Neural progenitor cell (in vitro differentiated cells): Measurements from ENCODE around the gene CRISPLD2. TPM values are rescaled to one million over a fixed set of nuclear protein-coding genes. Genes with fewer than 3 reads are reported as not detected.

ENCODE experiments used
- DNase-seq: peaks from one replicate; pipeline ENCODE4 v3.0.0-alpha.2; 2016; ENCODE audit warnings: low spot score
- H2AFZ ChIP-seq: fragments of 200-600 bp; sonication (generic); replicated peaks from 2 replicates; pipeline ENCODE4 v1.6.1; 2016; ENCODE audit warnings: antibody characterized with exemption
- H3F3A ChIP-seq: fragments of 200-600 bp; sonication (generic); 2 replicates; pipeline ENCODE4 v1.6.1; 2016; ENCODE audit warnings: antibody characterized with exemption, low read depth
- H3K27ac ChIP-seq: fragments of 200-600 bp; sonication (generic); 2 replicates; pipeline ENCODE4 v1.5.1; 2016; ENCODE audit warnings: mild to moderate bottlenecking
- H3K27me3 ChIP-seq: fragments of 200-600 bp; sonication (generic); 2 replicates; pipeline ENCODE4 v1.6.1; 2016; ENCODE audit warnings: mild to moderate bottlenecking, moderate library complexity
- H3K36me3 ChIP-seq: fragments of 200-600 bp; sonication (generic); 2 replicates; pipeline ENCODE4 v1.5.1; 2016
- H3K4me1 ChIP-seq: fragments of 200-600 bp; sonication (generic); 2 replicates; pipeline ENCODE4 v1.6.1; 2016; ENCODE audit warnings: mixed run types
- H3K4me2 ChIP-seq: fragments of 200-600 bp; sonication (generic); 2 replicates; pipeline ENCODE4 v1.6.1; 2016
- H3K4me3 ChIP-seq: fragments of 200-600 bp; sonication (generic); 2 replicates; pipeline ENCODE4 v1.5.1; 2016
- H3K79me2 ChIP-seq: fragments of 200-600 bp; sonication (generic); 2 replicates; pipeline ENCODE4 v1.6.1; 2016; ENCODE audit warnings: low read depth
- H3K9ac ChIP-seq: fragments of 200-600 bp; sonication (generic); 2 replicates; pipeline ENCODE4 v1.6.1; 2016
- H3K9me3 ChIP-seq: fragments of 200-600 bp; sonication (generic); 2 replicates; pipeline ENCODE4 v1.5.1; 2016; ENCODE audit warnings: low read depth
- H4K20me1 ChIP-seq: fragments of 200-600 bp; sonication (generic); 2 replicates; pipeline ENCODE4 v1.6.1; 2016; ENCODE audit warnings: low read depth
- H3K27ac Mint-ChIP-seq: 3 replicates; pipeline ENCODE4 v1.8.0; 2021; ENCODE audit warnings: mixed read lengths
- H3K27me3 Mint-ChIP-seq: 2 replicates; pipeline ENCODE4 v1.8.0; 2022; ENCODE audit warnings: low read depth, mild to moderate bottlenecking, inconsistent platforms, moderate library complexity, mixed read lengths; ENCODE audit not compliant: insufficient read depth
- H3K36me3 Mint-ChIP-seq: 3 replicates; pipeline ENCODE4 v1.8.0; 2021; ENCODE audit warnings: mixed read lengths
- H3K4me1 Mint-ChIP-seq: 3 replicates; pipeline ENCODE4 v1.8.0; 2021; ENCODE audit warnings: mixed read lengths
- H3K4me3 Mint-ChIP-seq: 3 replicates; pipeline ENCODE4 v1.8.0; 2021; ENCODE audit warnings: mild to moderate bottlenecking, moderate library complexity, mixed read lengths
- H3K9me3 Mint-ChIP-seq: 3 replicates; pipeline ENCODE4 v1.8.0; 2020; ENCODE audit warnings: mixed read lengths
- CTCF ChIP-seq: fragments of 200-600 bp; sonication (generic); IDR thresholded peaks from 2 replicates; pipeline ENCODE4 v1.5.1; 2017; ENCODE audit warnings: antibody characterized with exemption, mild to moderate bottlenecking
- EZH2 ChIP-seq: fragments of 200-600 bp; sonication (generic); IDR thresholded peaks from 2 replicates; pipeline ENCODE4 v1.6.1; 2017; ENCODE audit warnings: antibody characterized with exemption, mild to moderate bottlenecking, moderate library complexity
- EZH2phosphoT487 ChIP-seq: fragments of 200-600 bp; sonication (generic); IDR thresholded peaks from 2 replicates; pipeline ENCODE4 v1.6.1; 2017; ENCODE audit warnings: antibody characterized with exemption
- total RNA-seq: library from RNA; depleted of rRNA; stranded (reverse); fragments of >200 nt; gene quantifications from 2 replicates; pipeline ENCODE4 v1.2.3, GENCODE V29; 2015; ENCODE audit warnings: low replicate concordance

CRISPLD2 gene
- total RNA-seq, 1 donor from 2014 or later, result 0.11 TPM

- no peaks in the 10 kb centered on the region for H3K27me3 ChIP-seq
- no peak overlapping the region for H3K9ac ChIP-seq
- Mint-ChIP-seq H3K4me1 (no peaks in the 10 kb centered on the region), H3K4me3 (no peak overlapping the region), H3K36me3 (peaks cover 31% of the 10 kb centered on the region), H3K27ac (no peak overlapping the region), H3K9me3 (no peaks in the 10 kb centered on the region), H3K27me3 (peaks cover 2% of the 10 kb centered on the region)
- H3K4me3 ChIP-seq, result no peak overlapping the region
- no peak overlapping the region for H2AFZ ChIP-seq
- H4K20me1 ChIP-seq, result peaks cover 4% of the 10 kb centered on the region
- H3K9me3 ChIP-seq, result no peaks in the 10 kb centered on the region
- H3K27ac ChIP-seq, result no peak overlapping the region
- H3K36me3 ChIP-seq, result peaks cover 5% of the 10 kb centered on the region
- H3K4me2 ChIP-seq, result no peak overlapping the region
- no peaks in the 10 kb centered on the region for H3K4me1 ChIP-seq
- H3K79me2 ChIP-seq, result no peaks in the 10 kb centered on the region
- peaks cover 8% of the 10 kb centered on the region for H3F3A ChIP-seq
- DNase-seq, result no peak
- TF ChIP-seq CTCF (no peak), EZH2 (no peak), EZH2phosphoT487 (no peak)
These were observed 39.7 kb upstream of the CRISPLD2 start for GRCh38 chr16:84780063-84780462.

GRCh38 chr16:84780544-84781376 is 39.0 kb upstream of the CRISPLD2 start:
- H3K4me3 ChIP-seq, result no peak overlapping the region
- H3K79me2 ChIP-seq, result no peaks in the 10 kb centered on the region
- no peaks in the 10 kb centered on the region for H3K4me1 Mint-ChIP-seq
- no peak overlapping the region for H3K27ac ChIP-seq
- peaks cover 27% of the 10 kb centered on the region for H3K36me3 Mint-ChIP-seq
- no peak overlapping the region for H3K9ac ChIP-seq
- peaks cover 5% of the 10 kb centered on the region for H3K36me3 ChIP-seq
- H3K4me2 ChIP-seq, result no peak overlapping the region
- no peak overlapping the region for H3K4me3 Mint-ChIP-seq
- H3K27me3 Mint-ChIP-seq, result peaks cover 2% of the 10 kb centered on the region
- no peak for DNase-seq
- peaks cover 8% of the 10 kb centered on the region for H3F3A ChIP-seq
- H4K20me1 ChIP-seq, result peaks cover 4% of the 10 kb centered on the region
- H3K9me3 ChIP-seq, result no peaks in the 10 kb centered on the region
- no peaks in the 10 kb centered on the region for H3K4me1 ChIP-seq
- TF ChIP-seq EZH2, result no peak
- no peak for TF ChIP-seq EZH2phosphoT487
- TF ChIP-seq CTCF, result no peak
- H3K9me3 Mint-ChIP-seq, result no peaks in the 10 kb centered on the region
- no peak overlapping the region for H3K27ac Mint-ChIP-seq
- H2AFZ ChIP-seq, result no peak overlapping the region
- H3K27me3 ChIP-seq, result no peaks in the 10 kb centered on the region

- Histone ChIP-seq H2AFZ (no peak overlapping the region), H3K79me2 (no peaks in the 10 kb centered on the region), H3K4me1 (no peaks in the 10 kb centered on the region), H3K9me3 (no peaks in the 10 kb centered on the region), H3K4me3 (no peak overlapping the region), H4K20me1 (no peaks in the 10 kb centered on the region), H3K9ac (no peak overlapping the region), H3K36me3 (peaks cover 5% of the 10 kb centered on the region), H3K27me3 (no peaks in the 10 kb centered on the region), H3F3A (peaks cover 8% of the 10 kb centered on the region), H3K4me2 (no peak overlapping the region), H3K27ac (no peak overlapping the region)
- Mint-ChIP-seq H3K27ac (no peak overlapping the region), H3K4me3 (no peak overlapping the region), H3K4me1 (no peaks in the 10 kb centered on the region), H3K9me3 (no peaks in the 10 kb centered on the region), H3K36me3 (peaks cover 25% of the 10 kb centered on the region), H3K27me3 (peaks cover 2% of the 10 kb centered on the region)
- no peak for DNase-seq
- TF ChIP-seq EZH2 (no peak), CTCF (no peak), EZH2phosphoT487 (no peak)
These were observed 36.9 kb upstream of the CRISPLD2 start for GRCh38 chr16:84782846-84783245.
